GM19467 (cell line): ENCODE data around the gene ITIH6.
"Not testable (repeated sequence)": the region's sequence is repeated elsewhere in the genome, so short reads cannot be mapped to it uniquely, and the experiment has no call there.

Experiments used
- ATAC-seq: cut with Tn5 transposase; IDR thresholded peaks from one replicate; pipeline ENCODE4 v1.9.1; 2021; ENCODE audit warnings: mild to moderate bottlenecking, moderate library complexity; ENCODE audit not compliant: unreplicated experiment

ITIH6 gene

GRCh38 chrX:54798137-54798536, at the start of gene ITIH6:
TSS of gene ITIH6 (minus strand) at chrX:54798255. CDS start at chrX:54798210, 45 bp downstream.
- ATAC-seq, result no peak

- ATAC-seq, result not testable (repeated sequence)
These were observed 49.6 kb upstream of the ITIH6 start for GRCh38 chrX:54847700-54848099.

GRCh38 chrX:54843050-54843449, 45.0 kb upstream of the ITIH6 start:
- no peak for ATAC-seq

- no peak for ATAC-seq
These were observed 44.6 kb upstream of the ITIH6 start for GRCh38 chrX:54842607-54843006.

- not testable (repeated sequence) for ATAC-seq
These were observed 43.3 kb upstream of the ITIH6 start for GRCh38 chrX:54841184-54841874.

- ATAC-seq, result no peak
These were observed 40.5 kb upstream of the ITIH6 start for GRCh38 chrX:54838583-54838982.

- ATAC-seq, result no peak
These were observed 28.5 kb upstream of the ITIH6 start for GRCh38 chrX:54826598-54826997.

GRCh38 chrX:54825716-54826438, 27.8 kb upstream of the ITIH6 start:
- no peak for ATAC-seq

GRCh38 chrX:54824722-54825121, 26.7 kb upstream of the ITIH6 start:
- no peak for ATAC-seq

GRCh38 chrX:54824195-54824594, 26.1 kb upstream of the ITIH6 start:
- ATAC-seq, result no peak

- no peak for ATAC-seq
These were observed 23.3 kb upstream of the ITIH6 start for GRCh38 chrX:54821310-54821709.

GRCh38 chrX:54820737-54821136, 22.7 kb upstream of the ITIH6 start:
- ATAC-seq, result no peak

GRCh38 chrX:54819201-54819600, 21.1 kb upstream of the ITIH6 start:
- no peak for ATAC-seq

- no peak for ATAC-seq
These were observed 20.2 kb upstream of the ITIH6 start for GRCh38 chrX:54818221-54818620.

GRCh38 chrX:54817220-54817820, 19.3 kb upstream of the ITIH6 start:
- ATAC-seq, result no peak

GRCh38 chrX:54812306-54812705, 14.3 kb upstream of the ITIH6 start:
- ATAC-seq, result no peak

- no peak for ATAC-seq
These were observed 13.3 kb upstream of the ITIH6 start for GRCh38 chrX:54811301-54811885.

GRCh38 chrX:54810532-54810931, 12.5 kb upstream of the ITIH6 start:
- ATAC-seq, result no peak

- peak; percentile 74 for ATAC-seq
These were observed 10.8 kb upstream of the ITIH6 start for GRCh38 chrX:54808605-54809483.

GRCh38 chrX:54808109-54808604, 10.1 kb upstream of the ITIH6 start:
- ATAC-seq, result peak; percentile 11
